Stimulated activated CD4-positive, alpha-beta T cell treated with anti-CD3 and anti-CD28 coated beads, Interleukin-12 subunit alpha, Interleukin-12 subunit beta, amount 100 ng/mL, for 48 hours (primary cell): ENCODE data around the gene TADA3.
"Not testable (repeated sequence)": the region's sequence is repeated elsewhere in the genome, so short reads cannot be mapped to it uniquely, and the experiment has no call there.

Experiments used
- DNase-seq, 3 donors: peaks; one replicate each; pipeline ENCODE4 v3.0.0-alpha.2; 2020; ENCODE audit warnings: low read depth in 2 of 3, low spot score in 1 of 3

Gene TADA3

GRCh38 chr3:9785602-9786001, 6.7 kb downstream of the TADA3 start:
- DNase-seq: no peak

- no peak for DNase-seq
Measured at GRCh38 chr3:9784965-9785364, 7.3 kb downstream of the TADA3 start.

GRCh38 chr3:9783954-9784353, 8.3 kb downstream of the TADA3 start:
- DNase-seq: no peak

- DNase-seq: no peak
Measured at GRCh38 chr3:9782770-9783169, 9.5 kb downstream of the TADA3 start.

GRCh38 chr3:9781978-9782603, 10.2 kb downstream of the TADA3 start:
- no peak for DNase-seq

- DNase-seq: no peak
Measured at GRCh38 chr3:9781551-9781950, 10.7 kb downstream of the TADA3 start.

- DNase-seq: no peak
Measured at GRCh38 chr3:9780910-9781309, 11.4 kb downstream of the TADA3 start.

GRCh38 chr3:9780458-9780812, 11.8 kb downstream of the TADA3 start:
- DNase-seq: no peak

- DNase-seq: no peak
Measured at GRCh38 chr3:9779721-9780457, 12.4 kb downstream of the TADA3 start.

- DNase-seq: no peak
Measured at GRCh38 chr3:9779075-9779593, 13.1 kb downstream of the TADA3 start.

GRCh38 chr3:9778143-9779074, 13.9 kb downstream of the TADA3 start:
- DNase-seq: peak; percentile 59 to 66 (median 62)

GRCh38 chr3:9777694-9778021, 14.6 kb downstream of the TADA3 start:
- DNase-seq: no peak

GRCh38 chr3:9776896-9777693, 15.2 kb downstream of the TADA3 start:
- no peak for DNase-seq

GRCh38 chr3:9771007-9771406, 21.3 kb downstream of the TADA3 start:
- not testable (repeated sequence) for DNase-seq

- DNase-seq: no peak
Measured at GRCh38 chr3:9770276-9770812, 21.9 kb downstream of the TADA3 start.

- DNase-seq: peak in 2 of 3 donors; percentile 56 to 70
Measured at GRCh38 chr3:9769426-9770275, 22.6 kb downstream of the TADA3 start, which contains the start of gene CAMK1. CAMK1 (minus strand) TSS chr3:9769947; CDS start chr3:9767749, 2,198 bp downstream.

GRCh38 chr3:9769012-9769411, 23.3 kb downstream of the TADA3 start:
- no peak for DNase-seq

- no peak for DNase-seq
Measured at GRCh38 chr3:9768141-9768775, 24.0 kb downstream of the TADA3 start.

GRCh38 chr3:9767418-9767817, 24.9 kb downstream of the TADA3 start:
- DNase-seq: no peak
